Hepatocyte (in vitro differentiated cells): ENCODE results near the gene DPH5.

ENCODE experiments used
- CTCF ChIP-seq: fragments of 200-600 bp; sonication (generic); IDR thresholded peaks from 2 replicates; pipeline ENCODE4 v1.5.1; 2016; ENCODE audit warnings: antibody characterized with exemption, mild to moderate bottlenecking; ENCODE audit not compliant: poor library complexity
- EZH2 ChIP-seq: fragments of 200-600 bp; sonication (generic); IDR thresholded peaks from 2 replicates; pipeline ENCODE4 v1.6.1; 2016; ENCODE audit warnings: antibody characterized with exemption, mild to moderate bottlenecking, borderline replicate concordance

GRCh38 chr1:101071470-101071891 is 45.9 kb upstream of the DPH5 start:
- TF ChIP-seq CTCF = no peak
- TF ChIP-seq EZH2 = no peak
